Upper lobe of left lung (tissue), 6 donors: ENCODE data around the gene GMFB. TPM values are rescaled to one million over a fixed set of nuclear protein-coding genes. Genes with fewer than 3 reads are reported as not detected.
"Not testable (repeated sequence)": the region's sequence is repeated elsewhere in the genome, so short reads cannot be mapped to it uniquely, and the experiment has no call there.

ENCODE experiments used
- ATAC-seq, 2 donors: fragments of 200-7000 bp; cut with Tn5 transposase; one replicate each; pipeline ENCODE4 v1.9.1; 2022; ENCODE audit warnings: mild to moderate bottlenecking in 2 of 2, moderate library complexity in 2 of 2; ENCODE audit not compliant: low FRiP score in 2 of 2
- DNase-seq, 2 donors: peaks; one replicate each; pipeline ENCODE4 v3.0.0-alpha.2; 2019 to 2020
- H3K27ac ChIP-seq, 4 donors: fragments of 200-600 bp; sonication (generic); one replicate each; pipeline ENCODE4 v1.5.1; 2016 to 2019
- H3K27me3 ChIP-seq, 4 donors: fragments of 200-600 bp; sonication (generic); one replicate each; pipeline ENCODE4 v1.5.1; 2017 to 2019
- H3K36me3 ChIP-seq, 4 donors: fragments of 200-600 bp; sonication (generic); one replicate each; pipeline ENCODE4 v1.5.1; 2016 to 2019
- H3K4me1 ChIP-seq, 4 donors: fragments of 200-600 bp; sonication (generic); one replicate each; pipeline ENCODE4 v1.5.1; 2018 to 2019
- H3K4me3 ChIP-seq, 4 donors: fragments of 200-600 bp; sonication (generic); one replicate each; pipeline ENCODE4 v1.5.1; 2017 to 2019; ENCODE audit warnings: mild to moderate bottlenecking in 2 of 4, moderate library complexity in 1 of 4
- H3K9me3 ChIP-seq, 4 donors: fragments of 200-600 bp; sonication (generic); one replicate each; pipeline ENCODE4 v1.5.1; 2018 to 2019
- CTCF ChIP-seq, 6 experiments: fragments of 450-650 bp in 4 of 6; fragments of 200-600 bp in 2 of 6; sonication (generic) in 2 of 6; IDR thresholded peaks; one replicate each; pipeline ENCODE4 v1.5.1; 2016 to 2019; ENCODE audit warnings: antibody characterized with exemption in 6 of 6
- EP300 ChIP-seq, 4 donors: sonication (generic); formaldehyde crosslinking; IDR thresholded peaks; one replicate each; pipeline ENCODE4 v1.5.1; 2017; ENCODE audit warnings: antibody characterized with exemption in 4 of 4, control low read depth in 2 of 4
- POLR2A ChIP-seq, 4 donors: fragments of 450-650 bp; IDR thresholded peaks; one replicate each; pipeline ENCODE4 v1.5.1; 2016 to 2017; ENCODE audit warnings: antibody characterized with exemption in 4 of 4, mild to moderate bottlenecking in 2 of 4
- POLR2AphosphoS5 ChIP-seq, 2 donors: sonication (generic); formaldehyde crosslinking; IDR thresholded peaks; one replicate each; pipeline ENCODE4 v1.5.1; 2017; ENCODE audit warnings: antibody characterized with exemption in 2 of 2
- WGBS, 2 donors: methylation state at CpG; one replicate each; pipeline ENCODE4 v1.1.5; 2017 to 2018; 5-methylcytosine and 5-hydroxymethylcytosine counted together
- total RNA-seq, 6 donors: library from RNA; depleted of rRNA in 4 of 6; stranded (reverse); fragments of >200 nt in 4 of 6; gene quantifications; one replicate each; pipeline versions ENCODE4 v1.1.0 to v1.2.1, GENCODE V29; 2016 to 2021
- donor health status: DM: no; HTN: no; CAD: no; lungs with moderate emphysema.
- donor health status: DM: no; HTN: yes; CAD: no; lungs with severe emphysema.

GMFB gene
- total RNA-seq, 6 donors from 2014 or later: 18.0 to 72.4 (median 43.9) TPM

GRCh38 chr14:54446161-54446693 lies 42.6 kb downstream of the GMFB start:
- peak in 1 of 2 donors; percentile 47 for ATAC-seq
- TF ChIP-seq CTCF (IDR thresholded peaks at IDR 0.05): no peak
- no peak for TF ChIP-seq POLR2AphosphoS5 (IDR thresholded peaks at IDR 0.05)
- Histone ChIP-seq H3K27ac (peak overlapping the region in 3 of 4 donors; percentile 2 to 66 (median 42)), H3K27me3 (no peaks in the 10 kb centered on the region), H3K9me3 (no peaks in the 10 kb centered on the region), H3K4me3 (no peak overlapping the region), H3K36me3 (no peaks in the 10 kb centered on the region), H3K4me1 (peaks cover 0 to 6% (median 5%) of the 10 kb centered on the region in 4 donors)
- no peak for DNase-seq
- WGBS, 2 donors: 32 to 36% methylated on average over 5 of the region's 5 CpGs

GRCh38 chr14:54444681-54445080 lies 44.1 kb downstream of the GMFB start:
- Histone ChIP-seq H3K36me3 (no peaks in the 10 kb centered on the region), H3K27ac (no peak overlapping the region), H3K27me3 (no peaks in the 10 kb centered on the region), H3K4me1 (peaks cover 5 to 13% (median 11%) of the 10 kb centered on the region in 4 donors), H3K4me3 (no peak overlapping the region), H3K9me3 (no peaks in the 10 kb centered on the region)
- DNase-seq (no peak), ATAC-seq (no peak)
- TF ChIP-seq POLR2AphosphoS5 (IDR thresholded peaks at IDR 0.05) (no peak), CTCF (IDR thresholded peaks at IDR 0.05) (no peak), POLR2A (IDR thresholded peaks at IDR 0.05) (no peak), EP300 (IDR thresholded peaks at IDR 0.05) (no peak)
- WGBS, 2 donors: 88% methylated on average over 7 of the region's 7 CpGs

- no peaks in the 10 kb centered on the region for H3K36me3 ChIP-seq
- 92 to 96% methylated on average over 18 of the region's 18 CpGs for WGBS, 2 donors
- TF ChIP-seq EP300 (IDR thresholded peaks at IDR 0.05): no peak
- TF ChIP-seq CTCF (IDR thresholded peaks at IDR 0.05): no peak
- TF ChIP-seq POLR2AphosphoS5 (IDR thresholded peaks at IDR 0.05): no peak
- no peak overlapping the region for H3K4me3 ChIP-seq
- H3K27ac ChIP-seq: no peak overlapping the region
- DNase-seq: no peak
- peaks cover 5 to 19% (median 12%) of the 10 kb centered on the region in 4 donors for H3K4me1 ChIP-seq
- H3K9me3 ChIP-seq: no peaks in the 10 kb centered on the region
- no peaks in the 10 kb centered on the region for H3K27me3 ChIP-seq
- ATAC-seq: no peak
Observed at GRCh38 chr14:54443981-54444380, 44.8 kb downstream of the GMFB start.

- not testable (repeated sequence) for H3K27ac ChIP-seq, H3K4me3 ChIP-seq, H3K27me3 ChIP-seq, H3K36me3 ChIP-seq, H3K9me3 ChIP-seq, ATAC-seq
- WGBS, 2 donors: 96 to 98% methylated on average over 6 to 10 of the region's 23 CpGs
- peak in 1 of 2 donors; percentile 73 for DNase-seq
- peaks cover 5 to 19% (median 12%) of the 10 kb centered on the region in 4 donors for H3K4me1 ChIP-seq
Observed at GRCh38 chr14:54442961-54443360, 45.8 kb downstream of the GMFB start.

GRCh38 chr14:54440873-54441868 lies 47.6 kb downstream of the GMFB start, which contains the start of gene CNIH1:
CNIH1 (minus strand) TSS chr14:54441374; CDS start chr14:54441327, 47 bp downstream.
- DNase-seq (peak; percentile 94 to 99), ATAC-seq (peak; percentile 97 to 99)
- Histone ChIP-seq H3K27ac (peak within 1 kb of the TSS; percentile 88 to 96 (median 92)), H3K27me3 (no peaks in the 10 kb centered on the region), H3K4me1 (peaks cover 8 to 19% (median 14%) of the 10 kb centered on the region in 4 donors), H3K36me3 (no peaks in the 10 kb centered on the region), H3K9me3 (no peaks in the 10 kb centered on the region), H3K4me3 (peak within 1 kb of the TSS; percentile 66 to 89 (median 82))
- no peak for TF ChIP-seq EP300 (IDR thresholded peaks at IDR 0.05)
- peak in 2 of 4 donors; percentile 72 to 77 for TF ChIP-seq POLR2A (IDR thresholded peaks at IDR 0.05)
- TF ChIP-seq CTCF (IDR thresholded peaks at IDR 0.05): peak; percentile 84 to 98 (median 94)
- peak; percentile 62 to 81 for TF ChIP-seq POLR2AphosphoS5 (IDR thresholded peaks at IDR 0.05)
- WGBS, 2 donors: 0% methylated on average over 41 to 63 of the region's 100 CpGs
